GM12872 (cell line): Measurements from ENCODE around the gene SEMA6D.

Experiments used
- CTCF ChIP-seq: IDR thresholded peaks from 3 replicates; pipeline ENCODE4 v1.5.1; 2011; ENCODE audit warnings: low read depth, mild to moderate bottlenecking, low read length, moderate library complexity; ENCODE audit not compliant: insufficient read depth

The SEMA6D gene

GRCh38 chr15:47791161-47791560, 73.9 kb downstream of the SEMA6D start:
- TF ChIP-seq CTCF: no peak

- no peak for TF ChIP-seq CTCF
Observed at GRCh38 chr15:47792231-47792630, 74.9 kb downstream of the SEMA6D start.

- TF ChIP-seq CTCF: no peak
Observed at GRCh38 chr15:47794252-47794914, 77.1 kb downstream of the SEMA6D start.

- TF ChIP-seq CTCF: no peak
Observed at GRCh38 chr15:47795864-47796263, 78.6 kb downstream of the SEMA6D start.

GRCh38 chr15:47796339-47796738, 79.0 kb downstream of the SEMA6D start:
- no peak for TF ChIP-seq CTCF

GRCh38 chr15:47796830-47797229, 79.5 kb downstream of the SEMA6D start:
- TF ChIP-seq CTCF: no peak

GRCh38 chr15:47801522-47801921, 84.2 kb downstream of the SEMA6D start:
- TF ChIP-seq CTCF: no peak

GRCh38 chr15:47802216-47802615, 84.9 kb downstream of the SEMA6D start:
- no peak for TF ChIP-seq CTCF
